ENCODE results near the gene LRRC75A. TPM values are rescaled to one million over a fixed set of nuclear protein-coding genes. Genes with fewer than 3 reads are reported as not detected.
"Not testable (repeated sequence)": the region's sequence is repeated elsewhere in the genome, so short reads cannot be mapped to it uniquely, and the experiment has no call there.

The LRRC75A gene
- under 1 TPM; 0.69 to 0.79 TPM for total RNA-seq

- Mint-ChIP-seq H3K27me3 (ENCODE audit: low read depth) (peaks cover 2% of the 10 kb centered on the region), H3K27ac (no peak within 1 kb of the TSS), H3K4me1 (ENCODE audit: low read depth) (peaks cover 11% of the 10 kb centered on the region), H3K9me3 (no peaks in the 10 kb centered on the region), H3K4me3 (peak within 1 kb of the TSS; percentile 73), H3K36me3 (ENCODE audit: low read depth) (no peaks in the 10 kb centered on the region)
- CTCF ChIA-PET = interaction anchor here (0.6 kb wide), 1 partner anchor 1296 kb away, joined by 6 read pairs; no protein-coding TSS in a partner anchor
- intact Hi-C loops (cut with micrococcal nuclease) = loop anchor here (5.0 kb wide), 1 partner anchor 40 kb away; no protein-coding TSS in a partner anchor
- DNase-seq = peak; percentile 46
Observed at GRCh38 chr17:16491703-16492612, at the start of gene LRRC75A. Gene LRRC75A (minus strand): TSS chr17:16492193. CDS start chr17:16491990, 203 bp downstream.

- no peak overlapping the region for H3K4me3 Mint-ChIP-seq
- CTCF ChIA-PET = interaction anchor here (1.2 to 3.3 kb wide), 6 partner anchors 15 to 456 kb away, joined by 3 to 31 read pairs (median 12); no protein-coding TSS in a partner anchor
- no peak overlapping the region for H3K27ac Mint-ChIP-seq
- no peak for DNase-seq
- peaks cover 15% of the 10 kb centered on the region for H3K4me1 Mint-ChIP-seq (ENCODE audit: low read depth)
- intact Hi-C loops (cut with micrococcal nuclease) = loop anchor here (1.0 to 5.0 kb wide), 7 partner anchors 52 to 510 kb away; partner anchors contain the start of genes CCDC144A and ZNF624
- peaks cover 1% of the 10 kb centered on the region for H3K9me3 Mint-ChIP-seq
- H3K27me3 Mint-ChIP-seq (ENCODE audit: low read depth) = no peaks in the 10 kb centered on the region
- no peaks in the 10 kb centered on the region for H3K36me3 Mint-ChIP-seq (ENCODE audit: low read depth)
Observed at GRCh38 chr17:16537130-16537458, 45.1 kb upstream of the LRRC75A start.

- H3K27ac Mint-ChIP-seq = no peak overlapping the region
- DNase-seq = no peak
- peaks cover 15% of the 10 kb centered on the region for H3K4me1 Mint-ChIP-seq (ENCODE audit: low read depth)
- H3K36me3 Mint-ChIP-seq (ENCODE audit: low read depth) = no peaks in the 10 kb centered on the region
- intact Hi-C loops (cut with micrococcal nuclease) = no loop called here
- CTCF ChIA-PET = interaction anchor here (3.3 kb wide), 1 partner anchor 50 kb away, joined by 16 read pairs; no protein-coding TSS in a partner anchor
- peaks cover 1% of the 10 kb centered on the region for H3K9me3 Mint-ChIP-seq
- H3K27me3 Mint-ChIP-seq (ENCODE audit: low read depth) = peaks cover 9% of the 10 kb centered on the region
- H3K4me3 Mint-ChIP-seq = no peak overlapping the region
Observed at GRCh38 chr17:16534236-16534635, 42.2 kb upstream of the LRRC75A start.

- H3K27ac Mint-ChIP-seq = no peak overlapping the region
- intact Hi-C loops (cut with micrococcal nuclease) = no loop called here
- DNase-seq = no peak
- peaks cover 28% of the 10 kb centered on the region for H3K27me3 Mint-ChIP-seq (ENCODE audit: low read depth)
- no peak overlapping the region for H3K4me3 Mint-ChIP-seq
- peaks cover under 1% of the 10 kb centered on the region for H3K4me1 Mint-ChIP-seq (ENCODE audit: low read depth)
- CTCF ChIA-PET = interaction anchor here (1.9 kb wide), 1 partner anchor 166 kb away, joined by 7 read pairs; no protein-coding TSS in a partner anchor
- H3K9me3 Mint-ChIP-seq = no peaks in the 10 kb centered on the region
- no peaks in the 10 kb centered on the region for H3K36me3 Mint-ChIP-seq (ENCODE audit: low read depth)
Observed at GRCh38 chr17:16529906-16530305, 37.9 kb upstream of the LRRC75A start.

GRCh38 chr17:16527298-16527697 is 35.3 kb upstream of the LRRC75A start:
- CTCF ChIA-PET = interaction anchor here (0.7 kb wide), 1 partner anchor 74 kb away, joined by 3 read pairs; no protein-coding TSS in a partner anchor
- Mint-ChIP-seq H3K36me3 (ENCODE audit: low read depth) (no peaks in the 10 kb centered on the region), H3K27ac (no peak overlapping the region), H3K27me3 (ENCODE audit: low read depth) (peaks cover 28% of the 10 kb centered on the region), H3K4me3 (no peak overlapping the region), H3K9me3 (no peaks in the 10 kb centered on the region), H3K4me1 (ENCODE audit: low read depth) (no peaks in the 10 kb centered on the region)
- no peak for DNase-seq
- intact Hi-C loops (cut with micrococcal nuclease) = no loop called here

GRCh38 chr17:16525556-16525955 is 33.6 kb upstream of the LRRC75A start:
- H3K36me3 Mint-ChIP-seq (ENCODE audit: low read depth); H3K9me3 Mint-ChIP-seq; H3K27ac Mint-ChIP-seq; H3K4me1 Mint-ChIP-seq (ENCODE audit: low read depth); DNase-seq; H3K4me3 Mint-ChIP-seq; intact Hi-C loops (cut with micrococcal nuclease): not testable (repeated sequence)
- H3K27me3 Mint-ChIP-seq (ENCODE audit: low read depth) = peaks cover 27% of the 10 kb centered on the region
- CTCF ChIA-PET = interaction anchor here (0.6 to 5.4 kb wide), 5 partner anchors 74 to 488 kb away, joined by 3 to 68 read pairs (median 5); no protein-coding TSS in a partner anchor

- no peaks in the 10 kb centered on the region for H3K36me3 Mint-ChIP-seq (ENCODE audit: low read depth)
- CTCF ChIA-PET = interaction anchor here (0.6 to 5.4 kb wide), 28 partner anchors 9 to 164 kb away, joined by 3 to 71 read pairs (median 4); no protein-coding TSS in a partner anchor
- H3K27me3 Mint-ChIP-seq (ENCODE audit: low read depth) = peaks cover 26% of the 10 kb centered on the region
- DNase-seq = peak; percentile 82
- intact Hi-C loops (cut with micrococcal nuclease) = loop anchor here (1.0 to 5.0 kb wide), 4 partner anchors 68 to 694 kb away; no protein-coding TSS in a partner anchor
- no peaks in the 10 kb centered on the region for H3K4me1 Mint-ChIP-seq (ENCODE audit: low read depth)
- H3K4me3 Mint-ChIP-seq = no peak overlapping the region
- H3K27ac Mint-ChIP-seq = no peak overlapping the region
- H3K9me3 Mint-ChIP-seq = no peaks in the 10 kb centered on the region
Observed at GRCh38 chr17:16521070-16521727, 29.2 kb upstream of the LRRC75A start.

GRCh38 chr17:16519021-16519420 is 27.0 kb upstream of the LRRC75A start:
- no peaks in the 10 kb centered on the region for H3K4me1 Mint-ChIP-seq (ENCODE audit: low read depth)
- peaks cover 26% of the 10 kb centered on the region for H3K27me3 Mint-ChIP-seq (ENCODE audit: low read depth)
- H3K27ac Mint-ChIP-seq = no peak overlapping the region
- intact Hi-C loops (cut with micrococcal nuclease) = no loop called here
- H3K36me3 Mint-ChIP-seq (ENCODE audit: low read depth) = no peaks in the 10 kb centered on the region
- no peak overlapping the region for H3K4me3 Mint-ChIP-seq
- H3K9me3 Mint-ChIP-seq = no peaks in the 10 kb centered on the region
- DNase-seq = no peak
- CTCF ChIA-PET = interaction anchor here (0.6 to 1.8 kb wide), 5 partner anchors 68 to 155 kb away, joined by 3 to 10 read pairs (median 4); no protein-coding TSS in a partner anchor

- Mint-ChIP-seq H3K27ac (no peak overlapping the region), H3K4me1 (ENCODE audit: low read depth) (no peaks in the 10 kb centered on the region), H3K9me3 (no peaks in the 10 kb centered on the region), H3K36me3 (ENCODE audit: low read depth) (no peaks in the 10 kb centered on the region), H3K27me3 (ENCODE audit: low read depth) (peaks cover 26% of the 10 kb centered on the region), H3K4me3 (no peak overlapping the region)
- CTCF ChIA-PET = interaction anchor here (0.7 to 1.6 kb wide), 3 partner anchors 29 to 154 kb away, joined by 3 to 5 read pairs (median 3); no protein-coding TSS in a partner anchor
- intact Hi-C loops (cut with micrococcal nuclease) = no loop called here
- DNase-seq = no peak
Observed at GRCh38 chr17:16517477-16517876, 25.5 kb upstream of the LRRC75A start.

- no peak overlapping the region for H3K27ac Mint-ChIP-seq
- no peak for DNase-seq
- no peaks in the 10 kb centered on the region for H3K36me3 Mint-ChIP-seq (ENCODE audit: low read depth)
- peaks cover 5% of the 10 kb centered on the region for H3K4me1 Mint-ChIP-seq (ENCODE audit: low read depth)
- intact Hi-C loops (cut with micrococcal nuclease) = no loop called here
- peaks cover 26% of the 10 kb centered on the region for H3K27me3 Mint-ChIP-seq (ENCODE audit: low read depth)
- no peaks in the 10 kb centered on the region for H3K9me3 Mint-ChIP-seq
- CTCF ChIA-PET = interaction anchor here (0.7 to 1.6 kb wide), 3 partner anchors 28 to 153 kb away, joined by 3 to 5 read pairs (median 3); no protein-coding TSS in a partner anchor
- H3K4me3 Mint-ChIP-seq = no peak overlapping the region
Observed at GRCh38 chr17:16516594-16517051, 24.6 kb upstream of the LRRC75A start.

GRCh38 chr17:16515933-16516332 is 23.9 kb upstream of the LRRC75A start:
- no peak overlapping the region for H3K27ac Mint-ChIP-seq
- intact Hi-C loops (cut with micrococcal nuclease) = no loop called here
- no peaks in the 10 kb centered on the region for H3K36me3 Mint-ChIP-seq (ENCODE audit: low read depth)
- DNase-seq = no peak
- H3K9me3 Mint-ChIP-seq = no peaks in the 10 kb centered on the region
- no peak overlapping the region for H3K4me3 Mint-ChIP-seq
- H3K4me1 Mint-ChIP-seq (ENCODE audit: low read depth) = peaks cover 5% of the 10 kb centered on the region
- CTCF ChIA-PET = interaction anchor here (0.6 kb wide), 1 partner anchor 63 kb away, joined by 3 read pairs; no protein-coding TSS in a partner anchor
- peaks cover 21% of the 10 kb centered on the region for H3K27me3 Mint-ChIP-seq (ENCODE audit: low read depth)

GRCh38 chr17:16513873-16514272 is 21.9 kb upstream of the LRRC75A start:
- H3K4me3 Mint-ChIP-seq = no peak overlapping the region
- intact Hi-C loops (cut with micrococcal nuclease) = no loop called here
- H3K4me1 Mint-ChIP-seq (ENCODE audit: low read depth) = peaks cover 5% of the 10 kb centered on the region
- H3K27me3 Mint-ChIP-seq (ENCODE audit: low read depth) = peaks cover 14% of the 10 kb centered on the region
- DNase-seq = no peak
- CTCF ChIA-PET = interaction anchor here (0.8 kb wide), 1 partner anchor 73 kb away, joined by 3 read pairs; no protein-coding TSS in a partner anchor
- no peaks in the 10 kb centered on the region for H3K9me3 Mint-ChIP-seq
- no peak overlapping the region for H3K27ac Mint-ChIP-seq
- no peaks in the 10 kb centered on the region for H3K36me3 Mint-ChIP-seq (ENCODE audit: low read depth)

Measured in activated naive CD4-positive, alpha-beta T cell treated with anti-CD3 and anti-CD28 coated beads for 36 hours (primary cell).